Keratinocyte (primary cell): Measurements from ENCODE around the gene CUX1.

Experiments
- EZH2 ChIP-seq: IDR thresholded peaks from one replicate; pipeline ENCODE4 v1.6.1; 2012; ENCODE audit warnings: inconsistent platforms, mild to moderate bottlenecking, low read length, moderate library complexity
- TF ChIP-seq, protein P1 (sequence below), 3 experiments: IDR thresholded peaks in 1 of 3; conservative IDR thresholded peaks in 1 of 3; optimal IDR thresholded peaks in 1 of 3; 2 replicates in 2 of 3; 3 replicates in 1 of 3; pipeline versions ENCODE3 to v1.5.1; 2011; ENCODE audit warnings: low read length in 3 of 3, mild to moderate bottlenecking in 3 of 3, moderate library complexity in 2 of 3, control low read depth in 1 of 3, inconsistent platforms in 1 of 3; ENCODE audit not compliant: insufficient read depth in 2 of 3; ENCODE audit errors: extremely low read depth in 1 of 3

DNA sequence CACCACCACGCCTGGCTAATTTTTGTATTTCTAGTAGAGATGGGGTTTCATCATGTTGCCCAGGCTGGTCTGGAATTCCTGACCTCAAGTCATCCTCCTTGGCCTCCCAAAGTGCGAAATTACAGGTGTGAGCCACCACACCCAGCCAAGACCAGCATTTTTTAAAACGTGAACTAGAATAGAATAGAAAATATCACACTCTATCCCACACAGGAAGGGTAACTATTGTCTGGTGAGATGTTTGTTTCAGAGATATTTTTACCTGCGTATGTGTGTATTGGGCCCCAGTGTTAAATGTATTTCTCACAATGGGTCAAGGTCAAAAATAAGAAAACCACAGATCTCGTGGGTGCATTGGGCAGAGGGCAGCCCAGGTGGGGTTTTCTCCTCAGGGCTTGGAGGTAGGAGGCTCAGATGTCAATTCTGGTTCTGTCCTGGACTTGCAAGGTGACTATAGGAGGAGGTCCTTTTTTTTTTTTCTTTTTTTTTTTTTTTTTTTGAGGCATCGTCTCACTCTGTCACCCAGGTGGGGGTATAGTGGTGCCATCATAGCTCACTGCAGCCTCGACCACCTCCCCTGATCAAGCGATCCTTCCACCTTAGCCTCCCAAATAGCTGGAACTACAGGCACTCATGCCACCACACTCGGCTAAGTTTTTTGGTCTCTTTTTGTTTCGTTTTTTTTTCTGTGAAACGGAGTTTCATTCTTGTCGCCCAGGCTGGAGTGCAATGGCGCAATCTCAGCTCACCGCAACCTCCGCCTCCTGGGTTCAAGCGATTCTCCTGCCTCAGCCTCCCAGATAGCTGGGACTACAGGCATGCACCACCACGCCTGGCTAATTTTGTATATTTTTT lies 488.2 kb downstream of the CUX1 start:
- TF ChIP-seq, protein P1, sequence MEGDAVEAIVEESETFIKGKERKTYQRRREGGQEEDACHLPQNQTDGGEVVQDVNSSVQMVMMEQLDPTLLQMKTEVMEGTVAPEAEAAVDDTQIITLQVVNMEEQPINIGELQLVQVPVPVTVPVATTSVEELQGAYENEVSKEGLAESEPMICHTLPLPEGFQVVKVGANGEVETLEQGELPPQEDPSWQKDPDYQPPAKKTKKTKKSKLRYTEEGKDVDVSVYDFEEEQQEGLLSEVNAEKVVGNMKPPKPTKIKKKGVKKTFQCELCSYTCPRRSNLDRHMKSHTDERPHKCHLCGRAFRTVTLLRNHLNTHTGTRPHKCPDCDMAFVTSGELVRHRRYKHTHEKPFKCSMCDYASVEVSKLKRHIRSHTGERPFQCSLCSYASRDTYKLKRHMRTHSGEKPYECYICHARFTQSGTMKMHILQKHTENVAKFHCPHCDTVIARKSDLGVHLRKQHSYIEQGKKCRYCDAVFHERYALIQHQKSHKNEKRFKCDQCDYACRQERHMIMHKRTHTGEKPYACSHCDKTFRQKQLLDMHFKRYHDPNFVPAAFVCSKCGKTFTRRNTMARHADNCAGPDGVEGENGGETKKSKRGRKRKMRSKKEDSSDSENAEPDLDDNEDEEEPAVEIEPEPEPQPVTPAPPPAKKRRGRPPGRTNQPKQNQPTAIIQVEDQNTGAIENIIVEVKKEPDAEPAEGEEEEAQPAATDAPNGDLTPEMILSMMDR (optimal IDR thresholded peaks at IDR 0.05 in 1 of 3, IDR thresholded peaks at IDR 0.05 in 1 of 3, conservative IDR thresholded peaks at IDR 0.05 in 1 of 3; ENCODE audit: extremely low read depth in 1 of 3, insufficient read depth in 2 of 3, low read length in 3 of 3): no peak
- TF ChIP-seq EZH2: no peak
